Gastrocnemius medialis (tissue), 4 donors: ENCODE results near the gene PAGR1. TPM values are rescaled to one million over a fixed set of nuclear protein-coding genes. Genes with fewer than 3 reads are reported as not detected.
"Not testable (repeated sequence)": the region's sequence is repeated elsewhere in the genome, so short reads cannot be mapped to it uniquely, and the experiment has no call there.

Experiments used
- ATAC-seq, 2 donors: fragments of 150-250 bp; one replicate each; pipeline ENCODE4 v1.9.1; 2016
- DNase-seq, 2 donors: peaks; one replicate each; pipeline ENCODE4 v3.0.0-alpha.2; 2019
- H3K27ac ChIP-seq, 4 donors: fragments of 200-600 bp; sonication (generic); 1 replicate in 1 of 4; 2 replicates in 3 of 4; pipeline ENCODE4 v1.5.1; 2016 to 2018; ENCODE audit warnings: mild to moderate bottlenecking in 2 of 4, moderate library complexity in 1 of 4
- H3K27me3 ChIP-seq, 3 donors: fragments of 200-600 bp; sonication (generic) in 2 of 3; 1 replicate in 1 of 3; 2 replicates in 2 of 3; pipeline versions ENCODE4 v1.5.1 to v1.6.0; 2016 to 2019; ENCODE audit warnings: mild to moderate bottlenecking in 1 of 3, moderate library complexity in 1 of 3
- H3K36me3 ChIP-seq, 2 donors: fragments of 200-600 bp; sonication (generic) in 1 of 2; one replicate each; pipeline ENCODE4 v1.5.1; 2017 to 2018
- H3K4me1 ChIP-seq, 2 donors: fragments of 200-600 bp; sonication (generic) in 1 of 2; one replicate each; pipeline ENCODE4 v1.5.1; 2016 to 2017; ENCODE audit warnings: mild to moderate bottlenecking in 2 of 2
- H3K4me3 ChIP-seq, 4 donors: fragments of 200-600 bp; sonication (generic) in 3 of 4; 1 replicate in 1 of 4; 2 replicates in 3 of 4; pipeline ENCODE4 v1.5.1; 2016 to 2019; ENCODE audit warnings: mild to moderate bottlenecking in 2 of 4
- H3K9me3 ChIP-seq, 3 donors: fragments of 200-600 bp; sonication (generic) in 2 of 3; 1 replicate in 1 of 3; 2 replicates in 2 of 3; pipeline ENCODE4 v1.5.1; 2016 to 2019
- CTCF ChIP-seq, 5 experiments: fragments of 450-650 bp in 3 of 5; fragments of 200-600 bp in 2 of 5; sonication (generic) in 2 of 5; IDR thresholded peaks in 4 of 5; conservative IDR thresholded peaks in 1 of 5; 1 replicate in 4 of 5; 2 replicates in 1 of 5; pipeline ENCODE4 v1.5.1; 2016 to 2019; ENCODE audit warnings: antibody characterized with exemption in 5 of 5, mild to moderate bottlenecking in 3 of 5, moderate library complexity in 3 of 5
- POLR2A ChIP-seq, 2 donors: fragments of 450-650 bp; IDR thresholded peaks; one replicate each; pipeline ENCODE4 v1.6.1; 2017; ENCODE audit warnings: antibody characterized with exemption in 2 of 2, mild to moderate bottlenecking in 2 of 2, moderate library complexity in 2 of 2
- in situ Hi-C, 4 donors: fragments of 200-750 bp; cut with MboI; loops; one replicate each; pipeline versions ENCODE4 v1.15.0 to v1.8.0; 2017; ENCODE audit warnings: low sequenced_read_pairs in 4 of 4
- intact Hi-C: fragments of 100-400 bp; cut with DNase I; formaldehyde crosslinking; loops from one replicate; pipeline ENCODE4 v1.15.1; 2023; ENCODE audit warnings: low total_unique reads
- total RNA-seq, 4 donors: library from RNA; depleted of rRNA; stranded (reverse); fragments of >200 nt; gene quantifications; one replicate each; pipeline versions ENCODE4 v1.1.0 to v1.2.3, GENCODE V29; 2016

Gene PAGR1
- total RNA-seq, 4 donors from 2014 or later: 15.5 to 29.2 (median 21.7) TPM

DNA sequence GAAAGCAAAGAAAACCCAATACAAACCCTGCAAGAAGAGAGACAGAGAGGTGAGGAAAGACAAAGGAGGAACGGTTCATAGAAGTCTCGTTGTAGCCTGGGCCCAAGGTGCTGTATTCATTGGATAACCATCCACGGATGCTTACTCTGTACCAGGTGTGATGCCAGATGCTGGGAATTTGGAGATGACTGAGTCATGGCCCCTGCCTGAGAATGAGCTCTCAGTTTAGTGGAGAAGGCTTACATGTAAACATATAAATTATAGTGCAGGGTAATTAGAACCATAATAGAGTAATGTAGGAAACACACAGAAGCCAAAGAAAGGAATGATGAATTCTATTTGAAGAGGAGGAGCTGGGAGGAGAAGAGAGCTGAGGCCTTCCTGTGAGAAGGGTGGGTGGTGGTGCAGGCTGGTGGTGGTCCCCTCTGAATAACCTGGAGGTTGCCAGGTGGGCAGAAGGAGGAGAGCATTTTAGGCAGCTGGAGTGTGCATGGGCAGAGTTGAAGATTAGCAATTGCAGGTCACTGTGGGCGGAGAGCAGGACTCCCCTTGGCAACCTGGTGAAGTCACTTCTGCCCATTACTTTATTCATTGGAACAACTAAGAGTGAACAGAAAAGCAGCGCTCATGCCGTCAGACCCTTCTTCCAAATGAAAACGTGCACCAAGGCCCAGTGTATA, 45.6 kb upstream of the PAGR1 start:
- H3K4me1 ChIP-seq: peaks cover 0 to 1% of the 10 kb centered on the region in 2 donors
- H3K27me3 ChIP-seq: no peaks in the 10 kb centered on the region
- no peaks in the 10 kb centered on the region for H3K36me3 ChIP-seq
- intact Hi-C loops (no loop called here), in situ Hi-C loops (no loop called here)
- DNase-seq: no peak
- H3K27ac ChIP-seq: no peak overlapping the region
- no peak overlapping the region for H3K4me3 ChIP-seq
- TF ChIP-seq POLR2A (IDR thresholded peaks at IDR 0.05) (no peak), CTCF (IDR thresholded peaks at IDR 0.05 in 4 of 5, conservative IDR thresholded peaks at IDR 0.05 in 1 of 5) (no peak)
- no peak for ATAC-seq
- H3K9me3 ChIP-seq: no peaks in the 10 kb centered on the region

DNA sequence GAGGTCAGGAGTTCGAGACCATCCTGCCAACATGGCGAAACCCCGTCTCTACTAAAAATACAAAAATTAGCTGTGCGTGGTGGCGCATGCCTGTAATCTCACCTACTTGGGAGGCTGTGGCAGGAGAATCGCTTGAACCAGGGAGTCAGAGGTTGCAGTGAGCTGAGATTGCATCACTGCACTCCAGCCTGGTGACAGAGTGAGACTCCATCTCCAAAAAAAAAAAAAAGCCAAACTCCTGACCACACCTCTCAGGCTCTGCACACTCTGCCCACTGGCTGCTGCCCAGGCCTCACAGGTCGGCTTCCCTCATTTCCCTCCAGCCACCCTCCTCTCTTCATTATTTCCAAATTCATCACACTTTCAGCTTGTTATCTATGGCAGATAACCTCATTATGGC, 43.6 kb upstream of the PAGR1 start:
- in situ Hi-C loops: not testable (repeated sequence)

DNA sequence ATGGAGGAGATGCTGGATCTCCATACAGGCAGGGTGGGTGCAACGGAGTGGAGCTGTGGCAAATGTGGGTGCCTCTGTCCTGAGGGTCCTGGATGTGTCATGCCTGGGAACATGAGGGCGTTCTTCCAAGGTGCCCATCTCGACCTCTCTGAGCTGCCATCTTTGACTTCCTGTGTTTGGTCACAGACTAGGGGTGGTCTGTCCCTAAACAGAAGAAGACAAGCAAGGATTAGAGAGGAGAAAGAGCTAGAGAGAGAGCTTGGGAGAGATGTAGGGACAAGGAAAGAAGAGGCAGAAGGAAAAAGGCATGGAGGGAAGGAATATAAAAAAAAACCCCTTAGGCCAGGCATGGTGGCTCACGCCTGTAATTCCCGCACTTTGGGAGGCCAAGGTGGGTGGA, 41.2 kb upstream of the PAGR1 start:
- Histone ChIP-seq H3K27me3 (peaks cover 0 to 4% (median 0%) of the 10 kb centered on the region in 3 donors), H3K4me1 (no peaks in the 10 kb centered on the region), H3K4me3 (no peak overlapping the region), H3K9me3 (no peaks in the 10 kb centered on the region), H3K36me3 (no peaks in the 10 kb centered on the region), H3K27ac (no peak overlapping the region)
- in situ Hi-C loops: no loop called here
- no peak for DNase-seq
- intact Hi-C loops: no loop called here
- TF ChIP-seq CTCF (IDR thresholded peaks at IDR 0.05 in 4 of 5, conservative IDR thresholded peaks at IDR 0.05 in 1 of 5) (no peak), POLR2A (IDR thresholded peaks at IDR 0.05) (no peak)
- ATAC-seq: no peak

More for the DNA sequence above, 43.6 kb upstream of the PAGR1 start:
- ATAC-seq, H3K9me3 ChIP-seq, H3K27me3 ChIP-seq, H3K4me1 ChIP-seq, H3K36me3 ChIP-seq, intact Hi-C loops, DNase-seq, H3K27ac ChIP-seq, H3K4me3 ChIP-seq: not testable (repeated sequence)

GRCh38 chr16:29775742-29776408, 40.1 kb upstream of the PAGR1 start:
- no peak for ATAC-seq
- TF ChIP-seq POLR2A (IDR thresholded peaks at IDR 0.05): no peak

DNA sequence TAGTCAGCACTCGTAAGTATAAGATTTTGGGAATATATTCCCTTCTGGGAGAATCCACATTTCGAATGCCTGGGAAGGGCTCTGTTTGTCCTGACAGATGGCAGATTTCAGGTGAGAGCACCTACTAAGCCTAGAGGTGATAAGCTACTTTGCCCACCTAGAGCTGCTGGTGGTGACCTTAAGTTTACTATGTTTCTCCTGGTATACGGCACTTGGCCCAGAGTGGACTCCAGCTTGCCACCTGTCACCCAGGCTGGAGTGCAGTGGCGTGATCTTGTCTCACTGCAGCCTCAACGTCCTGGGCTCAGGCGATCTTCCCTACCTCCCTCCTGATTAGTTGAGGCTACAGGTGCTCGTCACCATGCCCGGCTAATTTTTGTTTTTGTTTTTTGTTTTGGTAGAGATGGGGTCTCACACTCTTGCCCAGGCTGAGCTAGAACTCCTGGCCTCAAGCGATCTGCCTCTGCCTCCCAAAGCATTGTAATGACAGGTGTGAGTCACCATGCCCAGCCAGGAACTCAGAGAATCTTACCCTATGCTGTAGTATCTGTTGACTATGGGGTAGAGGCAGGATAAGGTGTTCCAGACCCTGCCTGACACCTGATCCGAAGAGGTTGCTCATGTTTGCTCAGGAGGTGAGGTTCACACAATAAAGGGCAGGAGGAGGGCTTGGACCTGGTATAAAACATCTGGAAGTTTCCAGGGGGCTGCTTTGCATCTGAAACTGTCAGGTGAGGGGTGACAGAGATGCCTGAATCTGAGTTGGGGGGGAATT, 38.2 kb upstream of the PAGR1 start, which contains the start of gene ZG16:
ZG16 (plus strand) TSS at position 681 of the 775 bp plus-strand sequence. CDS start 1,011 bp downstream, outside the sequence.
- Histone ChIP-seq H3K4me1 (no peaks in the 10 kb centered on the region), H3K9me3 (no peaks in the 10 kb centered on the region), H3K36me3 (no peaks in the 10 kb centered on the region), H3K4me3 (no peak within 1 kb of the TSS), H3K27me3 (peaks cover 0 to 5% (median 4%) of the 10 kb centered on the region in 3 donors), H3K27ac (no peak within 1 kb of the TSS)
- no peak for DNase-seq
- ATAC-seq: no peak
- no peak for TF ChIP-seq CTCF (IDR thresholded peaks at IDR 0.05 in 4 of 5, conservative IDR thresholded peaks at IDR 0.05 in 1 of 5)
- TF ChIP-seq POLR2A (IDR thresholded peaks at IDR 0.05): no peak
- in situ Hi-C loops (no loop called here), intact Hi-C loops (no loop called here)

More at GRCh38 chr16:29775742-29776408, 40.1 kb upstream of the PAGR1 start:
- intact Hi-C loops: no loop called here
- H3K9me3 ChIP-seq: no peaks in the 10 kb centered on the region
- peaks cover 0 to 5% (median 4%) of the 10 kb centered on the region in 3 donors for H3K27me3 ChIP-seq
- no peaks in the 10 kb centered on the region for H3K36me3 ChIP-seq
- no peak overlapping the region for H3K27ac ChIP-seq
- in situ Hi-C loops: no loop called here
- H3K4me3 ChIP-seq: no peak overlapping the region
- H3K4me1 ChIP-seq: no peaks in the 10 kb centered on the region
- no peak for DNase-seq
